Limb (tissue), 2 donors: ENCODE results near the gene FTO.

Source experiments
- DNase-seq, 2 donors: peaks; one replicate each; pipeline ENCODE4 v3.0.0-alpha.2; 2016; ENCODE audit errors: extremely low spot score in 2 of 2

Gene FTO

GRCh38 chr16:53998024-53998810 lies 294.3 kb downstream of the FTO start:
- no peak for DNase-seq

GRCh38 chr16:53998966-53999522 lies 295.1 kb downstream of the FTO start:
- DNase-seq, result no peak

GRCh38 chr16:53999841-54000240 lies 295.9 kb downstream of the FTO start:
- no peak for DNase-seq

- DNase-seq, result no peak
Observed at GRCh38 chr16:54000361-54000760, 296.4 kb downstream of the FTO start.

GRCh38 chr16:54006693-54007092 lies 302.7 kb downstream of the FTO start:
- DNase-seq, result no peak

- no peak for DNase-seq
Observed at GRCh38 chr16:54007504-54007903, 303.5 kb downstream of the FTO start.

GRCh38 chr16:54009464-54010176 lies 305.7 kb downstream of the FTO start:
- no peak for DNase-seq

- DNase-seq, result no peak
Observed at GRCh38 chr16:54015147-54015546, 311.2 kb downstream of the FTO start.

- DNase-seq, result no peak
Observed at GRCh38 chr16:54022362-54022761, 318.4 kb downstream of the FTO start.

- no peak for DNase-seq
Observed at GRCh38 chr16:54026456-54026855, 322.5 kb downstream of the FTO start.

GRCh38 chr16:54027062-54027461 lies 323.1 kb downstream of the FTO start:
- no peak for DNase-seq

GRCh38 chr16:54027558-54027957 lies 323.6 kb downstream of the FTO start:
- DNase-seq, result no peak

- DNase-seq, result no peak
Observed at GRCh38 chr16:54027995-54028394, 324.0 kb downstream of the FTO start.

- DNase-seq, result no peak
Observed at GRCh38 chr16:54030451-54030850, 326.5 kb downstream of the FTO start.

- DNase-seq, result no peak
Observed at GRCh38 chr16:54031107-54031760, 327.3 kb downstream of the FTO start.

GRCh38 chr16:54033747-54034146 lies 329.8 kb downstream of the FTO start:
- no peak for DNase-seq

- DNase-seq, result no peak
Observed at GRCh38 chr16:54034684-54035083, 330.7 kb downstream of the FTO start.

- no peak for DNase-seq
Observed at GRCh38 chr16:54040480-54040879, 336.5 kb downstream of the FTO start.

GRCh38 chr16:54040975-54041374 lies 337.0 kb downstream of the FTO start:
- no peak for DNase-seq

- no peak for DNase-seq
Observed at GRCh38 chr16:54048586-54049495, 344.9 kb downstream of the FTO start.
